NCI-H1105 (cell line): ENCODE measurements around the gene POLR1H.
A peak's percentile ranks its signal among the peaks of the same experiment; 100 is the strongest.
"Not testable (repeated sequence)": the region's sequence is repeated elsewhere in the genome, so short reads cannot be mapped to it uniquely, and the experiment has no call there.

Experiments
- DNase-seq: peaks from one replicate; lab custom pipeline; 2025; lab: John Stamatoyannopoulos, UW

The POLR1H gene, protein sequence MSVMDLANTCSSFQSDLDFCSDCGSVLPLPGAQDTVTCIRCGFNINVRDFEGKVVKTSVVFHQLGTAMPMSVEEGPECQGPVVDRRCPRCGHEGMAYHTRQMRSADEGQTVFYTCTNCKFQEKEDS

DNA sequence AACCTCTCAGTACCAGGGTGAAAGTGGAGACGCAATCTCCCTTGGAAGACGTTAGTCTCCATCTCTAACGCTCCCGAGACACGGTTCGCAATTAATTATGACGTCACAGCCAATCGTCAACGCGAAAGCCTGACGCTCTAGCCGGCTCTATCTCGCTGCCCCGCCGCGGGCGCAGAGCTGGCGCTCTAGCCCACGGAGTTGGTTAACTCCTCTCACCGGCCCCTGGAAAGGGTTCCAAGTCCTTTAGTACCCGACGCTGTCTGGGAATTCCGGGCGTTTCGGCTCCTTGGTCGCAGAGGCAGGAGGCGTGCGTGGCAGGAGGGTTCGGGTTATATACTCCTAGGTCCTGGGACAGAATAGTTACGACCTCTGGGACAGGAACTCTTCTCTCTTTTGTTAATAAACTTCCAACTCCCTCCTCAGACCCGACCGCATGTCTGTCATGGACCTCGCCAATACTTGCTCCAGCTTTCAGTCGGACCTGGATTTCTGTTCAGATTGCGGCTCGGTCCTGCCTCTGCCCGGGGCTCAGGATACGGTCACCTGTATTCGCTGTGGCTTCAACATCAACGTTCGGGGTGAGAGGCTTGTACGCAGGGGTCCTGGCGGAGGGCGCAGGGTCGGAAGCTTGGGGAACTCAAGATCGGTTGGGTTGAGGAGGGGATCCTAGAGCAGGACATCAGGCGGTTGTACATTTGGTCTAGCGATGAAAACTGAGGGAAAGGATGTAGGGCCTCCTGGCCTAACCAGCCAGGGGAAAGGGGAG, at the start of gene POLR1H:
Gene POLR1H (plus strand): TSS at position 174 of the 766 bp plus-strand sequence. CDS start 260 bp downstream, at position 434.
- DNase-seq: peak; percentile 98

DNA sequence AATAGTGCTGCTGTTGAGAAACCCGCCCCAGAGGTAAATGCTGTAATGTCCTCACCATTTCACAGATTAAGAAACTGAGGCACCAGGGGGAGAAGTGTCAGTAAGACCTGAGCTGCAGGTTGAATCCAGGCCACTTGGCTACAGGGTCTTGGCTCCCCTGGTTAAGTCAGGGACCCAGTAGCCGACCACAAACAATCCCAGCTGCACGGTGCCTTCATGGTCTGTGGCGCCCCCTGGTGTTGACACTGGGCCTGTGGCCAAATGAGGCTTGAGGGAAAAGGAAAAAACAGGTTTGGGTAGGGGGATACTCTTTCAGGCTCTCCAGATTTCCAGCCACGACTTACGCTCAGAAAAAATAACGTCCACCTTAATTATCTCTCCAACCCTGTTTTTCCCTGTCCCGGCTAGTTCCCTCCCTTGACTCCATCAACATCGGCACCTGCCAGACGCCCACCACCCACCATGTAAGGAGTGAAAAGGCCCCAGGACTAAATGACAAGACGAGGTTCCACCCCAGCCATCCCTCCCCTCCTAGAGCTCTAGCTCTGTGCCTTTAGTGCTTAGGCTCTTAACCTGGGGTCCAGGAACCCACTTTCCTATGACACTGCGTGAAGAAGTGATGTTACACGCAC, 47.7 kb upstream of the POLR1H start:
- no peak for DNase-seq

DNA sequence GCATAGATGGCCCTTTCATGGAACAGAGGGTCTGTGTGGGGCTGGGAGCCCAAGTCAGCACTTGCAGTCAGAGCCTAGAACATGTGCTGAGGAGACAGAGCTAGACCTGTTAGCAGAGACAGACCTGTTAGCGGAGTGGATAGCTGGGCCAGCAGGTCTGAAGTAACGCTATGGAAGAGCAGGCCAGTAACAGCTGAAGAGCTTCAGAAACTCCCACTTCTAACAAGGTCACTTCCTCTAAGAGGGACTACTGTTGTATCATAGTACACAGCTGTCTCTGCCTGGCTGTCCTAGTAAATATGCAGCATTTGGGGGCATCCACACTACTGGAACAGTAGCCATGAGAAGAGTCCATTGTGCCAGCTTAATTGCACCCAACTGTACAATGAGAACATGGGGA, 41.2 kb upstream of the POLR1H start:
- DNase-seq: no peak

DNA sequence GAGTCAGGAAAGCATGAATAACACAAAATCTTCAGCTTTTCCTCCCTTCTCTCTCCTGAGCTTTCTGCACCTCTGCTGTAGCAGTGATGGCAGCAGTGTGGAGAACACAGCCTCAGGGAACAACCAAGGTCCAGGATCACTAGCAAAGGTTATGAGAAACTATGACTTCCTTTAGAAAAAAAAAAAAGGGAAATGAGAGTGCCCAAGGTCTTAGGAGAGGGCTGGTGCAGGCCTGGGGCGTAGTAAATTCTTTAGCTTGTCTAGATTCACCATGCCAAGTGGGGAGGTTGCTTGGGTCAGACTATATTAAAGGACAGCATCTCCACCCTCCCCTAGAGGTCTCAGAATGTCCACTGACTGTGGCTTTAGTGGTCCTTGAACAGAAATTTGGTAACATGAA, 40.4 kb upstream of the POLR1H start:
- no peak for DNase-seq

DNA sequence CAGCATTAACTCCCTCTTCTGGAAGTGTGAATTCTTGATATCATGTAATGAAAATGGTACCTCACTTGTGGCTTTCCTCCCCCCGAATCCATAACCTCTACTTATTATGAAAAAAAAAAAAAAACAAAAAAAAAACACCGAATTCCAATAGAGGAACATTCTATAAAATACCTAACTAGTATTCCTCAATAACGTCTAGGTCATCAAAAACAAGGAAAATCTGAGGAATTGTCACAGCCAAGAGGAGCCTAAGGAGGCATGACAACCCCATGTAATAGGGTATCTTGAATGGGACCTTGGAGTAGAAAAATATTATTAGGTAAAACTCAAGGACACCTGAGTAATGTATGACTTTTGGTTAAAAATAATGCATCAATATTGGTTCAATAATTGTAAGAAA, 38.9 kb upstream of the POLR1H start:
- no peak for DNase-seq

DNA sequence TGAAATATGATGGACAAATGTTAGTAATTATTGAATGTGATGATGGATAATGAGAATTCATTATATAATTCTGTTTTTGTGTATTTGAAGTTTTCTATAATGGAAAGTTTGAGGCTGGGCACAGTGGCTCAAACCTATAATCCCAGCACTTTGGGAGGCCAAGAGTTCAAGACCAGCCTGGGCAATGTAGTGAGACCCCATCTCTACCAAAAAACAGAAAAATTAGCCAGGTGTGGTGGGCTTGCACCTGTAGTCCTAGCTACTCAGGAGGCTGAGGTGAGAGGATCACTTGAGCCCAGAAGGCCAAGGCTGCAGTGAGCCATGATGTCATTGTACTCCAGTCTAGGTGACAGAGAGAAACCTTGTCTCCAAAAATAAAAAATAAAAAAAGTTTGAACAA, 38.4 kb upstream of the POLR1H start:
- not testable (repeated sequence) for DNase-seq

DNA sequence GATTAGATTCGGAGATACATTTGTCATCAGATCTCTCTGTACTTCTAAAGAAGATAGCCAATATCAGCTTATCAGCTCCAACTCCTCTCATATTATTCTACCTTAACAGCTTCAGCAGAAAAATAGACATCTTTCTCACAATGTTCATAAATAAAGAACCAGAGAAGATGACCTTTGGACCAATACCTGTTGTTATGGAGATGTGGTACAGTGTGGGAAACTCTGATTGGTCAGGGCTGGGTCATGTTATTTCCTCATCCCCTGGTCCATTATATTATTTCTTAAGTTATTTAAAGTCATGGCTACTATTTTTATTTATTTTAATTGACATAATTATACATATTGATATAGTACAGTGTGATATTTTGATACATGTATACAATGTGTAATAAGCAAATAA, 35.9 kb upstream of the POLR1H start:
- no peak for DNase-seq

DNA sequence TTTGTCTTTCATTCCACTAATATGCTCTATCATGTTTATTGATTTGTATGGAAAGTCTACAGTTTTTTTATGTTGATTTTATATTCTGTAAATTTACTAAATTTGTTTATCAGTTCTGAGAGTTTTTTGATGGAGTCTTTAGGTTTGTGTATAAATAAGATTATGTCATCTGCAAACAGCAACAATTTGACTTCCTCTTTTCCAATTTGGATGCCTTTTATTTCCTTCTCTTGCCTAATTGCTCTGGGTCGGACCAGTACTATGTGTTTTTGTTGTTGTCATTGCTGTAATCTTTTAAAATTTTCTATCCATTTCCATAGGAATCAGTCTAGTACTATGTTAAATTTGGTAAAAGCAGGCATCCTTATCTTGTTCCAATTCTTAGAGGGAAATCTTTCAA, 31.5 kb upstream of the POLR1H start:
- DNase-seq: no peak

DNA sequence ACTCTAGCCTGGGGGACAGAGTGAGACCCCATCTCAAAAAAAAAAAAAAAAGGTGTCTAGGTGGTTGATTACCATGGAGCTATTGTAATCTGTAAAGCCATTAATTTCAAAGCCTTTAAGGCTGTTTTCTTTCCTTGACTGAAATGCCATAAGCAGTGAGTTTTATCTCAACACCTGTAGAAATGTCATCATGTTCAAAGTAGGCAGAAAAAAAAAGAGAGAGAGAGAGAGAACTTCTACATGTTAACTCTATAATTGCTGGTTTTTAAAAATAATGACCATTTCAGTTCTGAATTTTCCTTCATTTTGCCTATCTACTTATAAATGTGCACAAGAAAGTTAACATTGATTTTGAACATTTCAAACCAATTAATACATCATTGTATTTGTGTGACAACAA, 29.7 kb upstream of the POLR1H start:
- DNase-seq: no peak

DNA sequence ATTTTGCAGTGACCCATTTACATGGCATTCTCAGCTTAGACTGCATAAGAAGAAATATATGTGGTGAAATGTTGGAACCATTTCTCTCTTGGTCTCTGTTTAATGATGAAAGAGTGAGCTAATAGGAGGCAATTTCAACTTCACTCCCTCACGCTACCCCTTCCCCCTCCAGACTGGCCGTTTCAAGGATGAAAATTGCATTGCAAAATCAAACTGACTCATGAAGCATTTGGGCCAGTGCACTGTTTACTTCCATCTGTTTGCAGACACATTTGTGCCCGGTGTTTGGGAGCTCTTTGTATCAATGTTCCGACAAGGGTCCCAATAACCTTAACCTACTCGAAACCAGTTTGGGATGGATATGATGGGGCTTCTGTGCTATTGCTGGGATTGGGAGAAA, 27.6 kb upstream of the POLR1H start:
- not testable (repeated sequence) for DNase-seq

DNA sequence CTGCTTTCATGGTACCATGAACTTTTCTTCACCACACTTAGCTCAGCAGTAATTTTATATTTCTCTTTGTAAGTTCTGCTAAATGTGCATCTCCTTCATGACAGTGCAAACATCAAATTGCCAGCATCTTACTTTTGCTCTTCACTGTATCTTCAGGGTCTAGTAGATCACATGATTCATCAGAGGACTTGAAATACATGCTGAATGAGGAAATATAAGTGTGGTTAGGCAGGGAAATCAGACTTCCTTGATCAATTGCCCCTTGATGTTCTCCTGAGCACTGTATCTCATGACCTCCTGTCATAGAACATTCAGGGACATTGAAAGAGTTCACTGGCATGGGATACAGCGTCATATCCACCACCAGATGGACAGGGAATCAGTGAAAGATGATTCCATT, 25.3 kb upstream of the POLR1H start:
- DNase-seq: no peak

DNA sequence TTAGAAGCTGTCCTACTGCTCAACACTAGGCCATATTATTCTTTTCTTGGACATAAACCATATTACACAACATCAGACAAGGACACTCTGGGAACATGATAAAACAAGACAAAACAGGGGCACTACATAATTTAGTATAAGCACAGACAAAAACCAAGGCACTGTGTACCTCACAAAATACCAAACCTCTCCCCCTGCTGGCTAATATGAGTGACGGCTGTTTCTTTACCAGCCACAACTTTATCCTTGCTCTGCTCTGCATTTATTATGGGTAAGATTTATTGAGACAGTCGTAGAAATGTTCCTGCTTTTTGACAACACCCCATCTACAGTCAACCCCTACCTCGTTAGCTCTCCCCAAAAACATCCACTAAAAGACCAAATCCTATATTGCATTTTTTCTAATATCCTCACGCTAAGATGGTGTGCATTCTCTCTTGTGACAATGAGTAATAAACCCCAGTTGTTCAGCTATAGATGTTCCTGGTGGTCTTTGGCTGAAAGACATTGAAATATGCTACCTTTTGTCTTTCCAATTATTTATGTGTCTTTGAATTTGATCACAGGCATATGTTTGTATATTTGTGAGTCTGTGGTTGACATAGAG, 23.8 kb upstream of the POLR1H start:
- no peak for DNase-seq

DNA sequence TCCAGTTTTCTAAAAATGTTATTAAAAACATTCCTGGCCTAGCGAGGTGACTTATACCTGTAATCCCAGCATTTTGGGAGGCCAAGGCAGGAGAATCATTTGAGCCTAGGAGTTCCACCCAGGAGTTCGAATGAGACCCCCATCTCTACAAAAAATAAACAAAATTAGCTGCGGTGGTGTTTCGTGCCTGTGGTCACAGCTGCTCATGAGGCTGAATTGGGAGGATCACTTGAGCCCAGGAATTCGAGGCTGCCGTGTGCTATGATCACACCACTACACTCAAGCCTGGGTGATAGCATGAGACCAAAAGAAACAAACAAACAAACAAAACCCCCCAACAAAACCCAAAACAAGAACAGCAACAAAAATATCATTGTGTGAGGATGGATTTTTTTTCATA, 19.8 kb upstream of the POLR1H start:
- DNase-seq: no peak

DNA sequence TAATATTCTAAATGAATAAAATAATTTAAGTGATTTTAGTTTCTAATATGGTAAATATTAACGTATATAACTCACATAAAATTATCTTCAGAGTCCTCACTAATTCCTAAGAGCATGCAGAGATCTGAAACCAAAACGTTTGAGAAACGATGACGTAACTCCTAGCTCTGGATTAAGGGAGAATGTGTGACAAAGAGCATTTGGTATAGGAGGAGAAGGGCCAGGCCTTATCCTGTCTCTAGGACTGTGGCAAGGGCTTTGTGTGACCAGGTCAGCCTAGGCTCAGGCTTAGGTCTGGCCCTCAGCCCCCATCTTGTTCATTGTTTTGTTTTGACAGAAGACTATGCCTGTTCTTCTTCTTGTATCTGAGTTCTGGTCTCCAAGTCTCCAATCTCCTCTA, 19.2 kb upstream of the POLR1H start:
- no peak for DNase-seq

DNA sequence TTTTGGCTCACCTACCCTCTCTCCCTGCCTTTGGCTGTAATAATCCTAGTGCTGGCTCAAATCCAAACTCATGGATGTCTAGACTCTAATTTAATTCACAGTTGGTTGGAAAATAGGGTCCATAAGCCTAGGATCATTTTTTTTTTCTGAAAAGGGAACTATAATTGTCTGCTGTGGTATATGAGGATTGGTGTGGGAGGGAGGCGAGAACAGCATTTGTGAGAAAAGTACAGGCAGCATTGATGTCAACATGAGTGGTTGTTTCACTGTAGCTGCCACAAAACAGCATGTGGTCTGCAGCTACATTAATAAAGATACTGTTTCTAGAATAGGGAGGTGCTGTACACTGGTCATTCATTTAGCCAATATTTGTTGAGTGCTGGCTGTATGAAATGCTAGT, 18.6 kb upstream of the POLR1H start:
- DNase-seq: no peak

DNA sequence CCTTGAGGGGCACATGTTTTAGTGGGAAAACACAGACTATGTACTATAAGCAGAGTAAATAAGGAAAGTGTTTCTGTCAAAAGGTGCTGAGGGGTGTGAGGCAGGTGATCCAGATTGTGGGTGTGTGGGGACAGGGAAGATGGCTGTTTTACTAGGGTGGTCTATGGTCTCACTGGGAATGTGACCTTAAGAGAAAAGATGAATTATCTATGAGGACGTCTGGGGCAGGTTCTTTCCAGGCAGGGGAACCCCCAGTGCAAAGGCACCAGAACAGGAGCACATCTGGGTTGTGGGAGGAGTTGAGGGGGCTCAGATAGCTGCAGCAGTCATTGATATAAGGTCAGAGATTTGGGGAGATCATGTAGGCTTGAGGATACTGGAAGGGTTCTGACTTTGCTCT, 18.2 kb upstream of the POLR1H start:
- DNase-seq: no peak

DNA sequence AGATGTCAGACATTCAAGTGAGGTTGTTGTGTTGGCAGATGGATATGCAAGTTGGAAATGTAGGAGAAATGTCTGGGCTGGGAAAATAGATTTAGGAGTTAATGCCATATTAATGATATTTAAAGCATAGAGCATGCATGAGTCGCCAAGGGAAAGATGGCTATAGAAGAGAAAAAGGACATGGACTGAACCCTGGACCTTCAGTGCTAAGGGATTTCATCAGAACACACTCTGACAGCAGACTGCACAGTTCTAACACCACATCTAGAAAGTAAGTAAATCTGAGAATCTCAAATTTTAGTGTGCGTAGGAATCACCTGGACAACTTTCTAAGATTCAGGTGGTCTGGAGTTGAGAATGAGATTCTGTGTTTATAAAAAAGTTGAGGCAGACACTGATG, 17.3 kb upstream of the POLR1H start:
- DNase-seq: no peak

DNA sequence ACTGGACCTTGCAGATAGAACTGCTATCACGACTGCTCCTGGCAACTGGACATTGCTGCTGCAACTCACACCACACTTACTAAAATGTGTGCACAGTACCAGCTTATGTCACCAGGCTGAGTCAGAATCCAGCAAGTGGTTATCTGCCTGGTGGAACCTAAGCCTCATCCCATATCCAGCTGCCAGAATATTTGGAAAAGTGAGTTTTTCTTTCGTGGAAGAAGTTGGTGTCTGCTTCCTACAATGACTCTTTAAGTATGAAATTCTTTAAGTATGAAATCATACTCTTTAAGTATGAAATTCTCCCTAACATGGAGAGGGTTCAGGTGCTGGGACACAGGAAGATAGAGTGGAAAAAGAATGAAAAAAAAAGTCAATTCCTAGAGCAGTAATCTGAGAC, 16.4 kb upstream of the POLR1H start:
- no peak for DNase-seq

DNA sequence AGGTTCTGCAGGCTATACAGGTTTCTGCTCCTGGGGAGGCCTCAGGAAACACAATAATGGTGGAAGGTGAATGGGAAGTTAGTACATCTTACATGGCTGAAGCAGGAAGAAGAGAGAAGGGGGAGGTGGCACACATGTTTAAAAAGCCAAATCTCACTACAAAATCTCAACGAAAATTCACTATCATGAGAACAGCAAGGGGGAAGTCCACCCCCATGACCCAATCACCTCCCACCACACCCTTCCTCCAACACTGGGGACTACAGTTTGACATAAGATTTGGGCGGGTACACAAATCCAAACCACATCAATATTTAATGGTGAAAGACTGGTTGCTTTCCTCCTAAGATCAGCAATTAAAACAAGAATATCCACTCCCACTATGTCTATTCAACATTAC, 13.8 kb upstream of the POLR1H start:
- no peak for DNase-seq

DNA sequence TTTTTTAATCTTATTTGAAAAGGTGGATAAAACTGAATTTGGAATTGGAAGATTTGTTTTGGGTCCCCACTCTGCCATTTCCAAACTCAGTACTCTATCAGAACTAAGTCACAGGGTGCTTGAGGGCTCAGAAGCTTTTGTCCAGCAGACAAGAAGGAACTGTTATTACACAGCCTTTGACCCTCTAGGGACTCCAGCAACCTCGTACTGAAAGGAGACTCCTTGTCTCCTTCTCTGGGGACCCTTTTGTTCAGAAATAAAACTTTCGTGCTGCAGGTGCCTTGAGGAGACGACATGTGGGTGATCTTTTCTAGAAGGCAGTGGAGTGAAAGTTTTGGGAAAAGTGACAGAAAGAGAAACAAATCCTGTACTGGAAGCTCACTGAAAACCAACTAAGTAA, 7.4 kb upstream of the POLR1H start:
- no peak for DNase-seq

DNA sequence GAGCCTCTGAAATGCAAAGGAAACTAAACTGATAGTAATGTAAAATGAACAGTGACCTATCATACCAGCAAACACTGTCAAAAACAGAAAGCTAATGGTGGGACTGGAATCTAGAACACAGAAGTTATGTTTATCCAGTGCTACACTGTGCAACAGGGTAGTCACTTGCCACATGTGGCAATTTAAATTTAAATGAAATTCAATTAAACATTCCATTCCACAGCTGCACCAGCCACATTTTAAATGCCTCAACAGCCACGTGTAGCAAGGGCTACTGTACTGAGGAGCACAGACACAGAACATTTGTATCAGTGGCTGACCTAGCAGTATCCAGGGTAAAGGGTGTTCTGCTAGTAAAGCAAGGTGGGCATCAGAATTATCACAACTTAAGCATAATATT, 5.6 kb upstream of the POLR1H start:
- DNase-seq: no peak

DNA sequence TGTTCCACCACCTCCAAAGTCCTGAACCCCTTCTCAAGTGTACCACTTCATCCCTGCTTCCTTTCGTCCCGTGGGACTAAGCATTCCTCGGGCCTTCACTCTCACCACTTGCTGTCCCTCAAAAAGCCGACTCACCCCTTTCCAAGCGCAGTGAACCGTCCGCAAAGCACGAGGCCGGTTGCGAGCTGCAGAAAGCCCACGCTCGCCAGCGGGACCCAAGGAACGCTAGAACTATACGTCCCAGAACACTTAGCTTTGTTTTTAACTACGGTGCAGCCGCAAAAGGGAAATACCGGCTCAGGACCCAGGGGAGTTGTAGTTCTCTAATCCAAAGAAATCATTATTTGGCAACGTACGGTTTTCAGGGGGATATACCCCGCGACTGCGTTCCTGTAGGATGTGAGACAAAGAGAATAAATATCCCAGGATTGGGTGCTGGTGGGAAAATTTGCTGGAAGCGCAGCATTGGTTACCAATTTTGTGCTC, 416 bp upstream of the POLR1H start:
- no peak for DNase-seq

DNA sequence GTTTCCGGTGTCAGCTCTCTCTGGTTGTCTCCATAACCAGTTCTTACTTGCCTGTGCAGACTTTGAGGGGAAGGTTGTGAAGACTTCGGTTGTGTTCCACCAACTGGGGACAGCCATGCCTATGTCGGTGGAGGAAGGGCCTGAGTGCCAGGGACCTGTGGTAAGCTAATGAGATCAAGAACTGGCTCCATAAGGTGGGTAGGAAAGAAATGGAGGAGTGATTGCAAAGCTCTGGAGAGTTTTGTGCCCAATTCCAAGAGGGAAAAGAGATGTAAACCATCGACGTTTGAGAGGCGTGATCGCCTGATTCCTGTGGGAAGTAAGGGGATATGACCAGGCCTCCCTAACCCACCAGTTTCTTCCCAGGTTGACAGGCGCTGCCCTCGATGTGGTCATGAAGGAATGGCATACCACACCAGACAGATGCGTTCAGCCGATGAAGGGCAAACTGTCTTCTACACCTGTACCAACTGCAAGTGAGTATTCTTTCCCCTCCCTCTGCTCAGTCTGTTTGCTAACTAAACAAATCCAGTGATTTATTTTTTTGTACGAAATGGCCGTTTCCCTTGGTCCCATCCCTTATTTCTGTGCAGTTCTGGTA, 893 bp downstream of the POLR1H start:
- DNase-seq: no peak
